Panc1 (cell line): ENCODE measurements around the gene PCP4L1. TPM values are rescaled to one million over a fixed set of nuclear protein-coding genes. Genes with fewer than 3 reads are reported as not detected.

ENCODE experiments used
- ATAC-seq: fragments of 200-7000 bp; cut with Tn5 transposase; 2 replicates; pipeline ENCODE4 v1.9.1; 2020; ENCODE audit warnings: mild to moderate bottlenecking, moderate library complexity
- BruUV-seq: library from RNA; stranded (reverse); fragments of 400-500 nt; replicated peaks from 2 replicates; lab custom pipeline; 2021; lab: Mats Ljungman, UMichigan
- CTCF ChIA-PET: fragments of 300-600 bp; sonication (Branson Sonifier 250); formaldehyde crosslinking; loops from one replicate; lab custom pipeline; 2022; ENCODE audit warnings: antibody characterized with exemption; lab: Charles Lee
- POLR2A ChIA-PET: fragments of 300-600 bp; sonication (Branson Sonifier 250); formaldehyde crosslinking; loops from one replicate; lab custom pipeline; 2022; ENCODE audit warnings: antibody characterized with exemption; lab: Charles Lee
- DNase-seq: peaks from one replicate; pipeline ENCODE4 v3.0.0-alpha.2; 2010; ENCODE audit warnings: low read depth, low spot score
- H3K27ac ChIP-seq: 2 replicates; pipeline ENCODE4 v1.5.1; 2011; ENCODE audit warnings: mild to moderate bottlenecking, low read length, inconsistent platforms
- H3K27me3 ChIP-seq: fragments of 200-500 bp; sonication (Bioruptor generic); 2 replicates; pipeline ENCODE4 v1.6.0; 2014; ENCODE audit warnings: low read length, inconsistent platforms; ENCODE audit not compliant: control insufficient read depth, insufficient read depth
- H3K36me3 ChIP-seq: fragments of 200-500 bp; sonication (Bioruptor generic); 2 replicates; pipeline ENCODE4 v1.5.1; 2014; ENCODE audit warnings: inconsistent platforms, mild to moderate bottlenecking, low read length, moderate library complexity; ENCODE audit not compliant: control insufficient read depth, insufficient read depth
- H3K4me1 ChIP-seq: 2 replicates; pipeline ENCODE4 v1.5.1; 2011; ENCODE audit warnings: inconsistent platforms, mild to moderate bottlenecking, low read length, moderate library complexity; ENCODE audit not compliant: control insufficient read depth, insufficient read depth
- H3K4me3 ChIP-seq, 2 experiments: 2 replicates each; pipeline ENCODE4 v1.5.1; 2011 to 2012; ENCODE audit warnings: low read depth in 2 of 2, low read length in 2 of 2, mild to moderate bottlenecking in 2 of 2, inconsistent platforms in 1 of 2, moderate library complexity in 1 of 2
- H3K9me3 ChIP-seq: fragments of 200-500 bp; sonication (Bioruptor generic); 2 replicates; pipeline ENCODE4 v1.5.1; 2014; ENCODE audit warnings: low read depth, mild to moderate bottlenecking, inconsistent platforms, low read length, moderate library complexity; ENCODE audit not compliant: control insufficient read depth, insufficient read depth
- POLR2AphosphoS5 ChIP-seq: IDR thresholded peaks from 2 replicates; pipeline ENCODE4 v1.6.1; 2012; ENCODE audit warnings: mild to moderate bottlenecking, low read depth, low read length, moderate library complexity
- REST ChIP-seq, 2 experiments: IDR thresholded peaks; 2 replicates each; pipeline ENCODE4 v1.6.1; 2011 to 2012; ENCODE audit warnings: low read depth in 2 of 2, control low read depth in 1 of 2, low read length in 1 of 2, mild to moderate bottlenecking in 1 of 2, moderate library complexity in 1 of 2; ENCODE audit not compliant: insufficient read depth in 1 of 2
- SIN3A ChIP-seq: IDR thresholded peaks from 2 replicates; pipeline ENCODE4 v1.6.1; 2012; ENCODE audit warnings: low read depth, mild to moderate bottlenecking, low read length, moderate library complexity, borderline replicate concordance; ENCODE audit not compliant: insufficient read depth
- TCF7L2 ChIP-seq: IDR thresholded peaks from 2 replicates; pipeline ENCODE4 v1.6.1; 2011; ENCODE audit warnings: mild to moderate bottlenecking, low read depth, low read length, inconsistent platforms
- in situ Hi-C: cut with HindIII; loops from 2 replicates; pipeline ENCODE4 v1.10.0; 2016; ENCODE audit warnings: low sequenced_read_pairs, low pct_unique_long_range_greater_than_20kb
- intact Hi-C: fragments of 100-400 bp; cut with micrococcal nuclease; formaldehyde crosslinking; loops from one replicate; pipeline ENCODE4 v1.10.0; 2022; ENCODE audit not compliant: unreplicated experiment
- total RNA-seq: library from RNA; stranded (reverse); gene quantifications from one replicate; pipeline ENCODE4 v1.2.1, GENCODE V29; 2021; ENCODE audit not compliant: unreplicated experiment
- TF ChIP-seq, protein P1 (sequence below): fragments of 450-650 bp; IDR thresholded peaks from 2 replicates; pipeline ENCODE4 v1.5.1; 2017; ENCODE audit warnings: mild to moderate bottlenecking

Gene PCP4L1
- total RNA-seq, 1 experiment from 2014 or later: not detected

DNA sequence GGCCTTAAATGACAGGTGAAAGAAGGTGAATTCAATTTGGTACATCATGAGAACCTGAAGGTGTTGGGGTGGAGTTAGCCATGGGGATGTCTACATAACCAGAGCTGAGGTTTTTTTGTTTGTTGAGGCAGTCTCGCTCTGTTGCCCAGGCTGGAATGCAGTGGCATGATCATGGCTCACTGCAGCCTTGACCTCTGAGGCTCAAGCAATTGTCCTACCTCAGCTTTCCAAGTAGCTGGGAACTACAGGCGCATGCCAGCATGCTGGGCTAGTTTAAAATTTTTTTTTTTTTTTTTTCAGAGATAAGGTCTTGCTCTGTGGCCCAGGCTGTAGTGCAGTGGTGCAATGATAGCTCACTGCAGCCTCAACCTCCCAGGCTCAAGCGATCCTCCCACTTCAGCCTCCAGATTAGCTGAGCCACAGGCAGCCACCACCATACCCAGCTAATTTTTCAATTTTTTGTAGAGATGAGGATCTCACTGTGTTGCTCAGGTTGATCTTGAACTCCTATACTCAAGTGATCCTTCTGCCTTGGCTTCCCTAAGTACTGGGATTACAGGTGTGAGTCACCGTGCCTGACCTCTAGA is 53.1 kb downstream of the PCP4L1 start:
- no TSS peak for BruUV-seq
- intact Hi-C loops (no loop called here), in situ Hi-C loops (no loop called here)
- no peak for DNase-seq
- H3K4me3 ChIP-seq: no peak overlapping the region
- H3K9me3 ChIP-seq: no peaks in the 10 kb centered on the region
- peaks cover 8% of the 10 kb centered on the region for H3K4me1 ChIP-seq
- no peak overlapping the region for H3K27ac ChIP-seq
- POLR2A ChIA-PET: no interaction called here
- no peak for ATAC-seq
- CTCF ChIA-PET: interaction anchor here (1.1 kb wide), 1 partner anchor 21 kb away, joined by 3 read pairs; no protein-coding TSS in a partner anchor
- H3K27me3 ChIP-seq: no peaks in the 10 kb centered on the region
- TF ChIP-seq SIN3A (no peak), TCF7L2 (no peak), POLR2AphosphoS5 (no peak), REST (IDR thresholded peaks at IDR 0.05; ENCODE audit: insufficient read depth in 1 of 2, low read depth in 2 of 2, low read length in 1 of 2) (no peak)
- TF ChIP-seq, protein P1, sequence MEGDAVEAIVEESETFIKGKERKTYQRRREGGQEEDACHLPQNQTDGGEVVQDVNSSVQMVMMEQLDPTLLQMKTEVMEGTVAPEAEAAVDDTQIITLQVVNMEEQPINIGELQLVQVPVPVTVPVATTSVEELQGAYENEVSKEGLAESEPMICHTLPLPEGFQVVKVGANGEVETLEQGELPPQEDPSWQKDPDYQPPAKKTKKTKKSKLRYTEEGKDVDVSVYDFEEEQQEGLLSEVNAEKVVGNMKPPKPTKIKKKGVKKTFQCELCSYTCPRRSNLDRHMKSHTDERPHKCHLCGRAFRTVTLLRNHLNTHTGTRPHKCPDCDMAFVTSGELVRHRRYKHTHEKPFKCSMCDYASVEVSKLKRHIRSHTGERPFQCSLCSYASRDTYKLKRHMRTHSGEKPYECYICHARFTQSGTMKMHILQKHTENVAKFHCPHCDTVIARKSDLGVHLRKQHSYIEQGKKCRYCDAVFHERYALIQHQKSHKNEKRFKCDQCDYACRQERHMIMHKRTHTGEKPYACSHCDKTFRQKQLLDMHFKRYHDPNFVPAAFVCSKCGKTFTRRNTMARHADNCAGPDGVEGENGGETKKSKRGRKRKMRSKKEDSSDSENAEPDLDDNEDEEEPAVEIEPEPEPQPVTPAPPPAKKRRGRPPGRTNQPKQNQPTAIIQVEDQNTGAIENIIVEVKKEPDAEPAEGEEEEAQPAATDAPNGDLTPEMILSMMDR: no peak
- H3K36me3 ChIP-seq: peaks cover 4% of the 10 kb centered on the region; the same call in 1 of the 2 replicates

GRCh38 chr1:161313554-161314200 is 55.1 kb downstream of the PCP4L1 start:
- CTCF ChIA-PET: interaction anchor here (0.8 kb wide), 1 partner anchor 23 kb away, joined by 3 read pairs; no protein-coding TSS in a partner anchor

More at GRCh38 chr1:161313554-161314200, 55.1 kb downstream of the PCP4L1 start:
- Histone ChIP-seq H3K27me3 (no peaks in the 10 kb centered on the region), H3K4me3 (peak overlapping the region; percentile 92 to 94), H3K27ac (peak overlapping the region; percentile 97), H3K9me3 (no peaks in the 10 kb centered on the region), H3K4me1 (peaks cover 8% of the 10 kb centered on the region), H3K36me3 (peaks cover 4% of the 10 kb centered on the region; the same call in 1 of the 2 replicates)
- intact Hi-C loops (no loop called here), in situ Hi-C loops (no loop called here)
- ATAC-seq (peak; percentile 54), DNase-seq (no peak)
- BruUV-seq: TSS peak; percentile 92
- POLR2A ChIA-PET: no interaction called here
- TF ChIP-seq TCF7L2 (no peak), POLR2AphosphoS5 (no peak), SIN3A (no peak; the same call in 1 of the 2 replicates), REST (IDR thresholded peaks at IDR 0.05; ENCODE audit: insufficient read depth in 1 of 2, low read depth in 2 of 2, low read length in 1 of 2) (no peak)
- TF ChIP-seq, protein P1: no peak
